ENCODE measurements around the gene ITGA1.
"Not testable (repeated sequence)": the region's sequence is repeated elsewhere in the genome, so short reads cannot be mapped to it uniquely, and the experiment has no call there.

ITGA1 gene

GRCh38 chr5:52787600-52788504 is at the start of gene ITGA1, which contains the start of gene PELO:
ITGA1 (plus strand) TSS chr5:52787916; CDS start chr5:52788354, 438 bp downstream.
PELO (plus strand) TSS chr5:52787916; CDS start chr5:52800395, 12,479 bp downstream.
- Histone ChIP-seq H3K9me3 (replicated peaks in 1 of 11) (0 out of 22 replicates have a peak, but pooled peaks cover 0 to 5% (median 0%) of the 10 kb centered on the region in 11 experiments), H3K9ac (peak within 1 kb of the TSS in 6 of 11 experiments; percentile 28 to 65 (median 44); a peak in 8 of 22 replicates)

GRCh38 chr5:52738095-52738506 is 49.6 kb upstream of the ITGA1 start:
- Histone ChIP-seq H3K9me3 (replicated peaks in 1 of 11) (0 out of 22 replicates have a peak, but pooled peaks cover 0 to 3% (median 0%) of the 10 kb centered on the region in 11 experiments), H3K4me2 (peak overlapping the region in 3 of 11 experiments; percentile 1 to 25 (median 9); a peak in 2 of 22 replicates), H3K27me3 (no peaks in the 10 kb centered on the region), H4K20me1 (no peaks in the 10 kb centered on the region), H3K27ac (no peak overlapping the region), H3K4me1 (peaks cover 4 to 28% (median 12%) of the 10 kb centered on the region in 10 experiments; a peak in 14 of 20 replicates), H3K36me3 (no peaks in the 10 kb centered on the region), H3K9ac (no peak overlapping the region), H3K4me3 (no peak overlapping the region)
- TF ChIP-seq Cebpa-rat (IDR thresholded peaks at IDR 0.05) = no peak

More at GRCh38 chr5:52787600-52788504, at the start of gene ITGA1, which contains the start of gene PELO:
- no peak for TF ChIP-seq Cebpa-rat (IDR thresholded peaks at IDR 0.05)
- peaks cover 0 to 48% (median 19%) of the 10 kb centered on the region in 10 experiments; a peak in 15 of 20 replicates for H3K4me1 ChIP-seq
- no peaks in the 10 kb centered on the region for H4K20me1 ChIP-seq
- H3K4me3 ChIP-seq = peak within 1 kb of the TSS; percentile 45 to 70 (median 57)
- H3K27me3 ChIP-seq = peaks cover 34 to 47% (median 42%) of the 10 kb centered on the region in 11 experiments
- no peaks in the 10 kb centered on the region for H3K36me3 ChIP-seq
- peak within 1 kb of the TSS; percentile 71 to 97 (median 84) for H3K4me2 ChIP-seq
- H3K27ac ChIP-seq = no peak within 1 kb of the TSS

- Histone ChIP-seq H3K36me3 (no peaks in the 10 kb centered on the region), H3K4me1 (peaks cover 10 to 46% (median 25%) of the 10 kb centered on the region in 10 experiments; a peak in 17 of 20 replicates), H3K4me3 (no peak overlapping the region), H3K27ac (no peak overlapping the region), H4K20me1 (no peaks in the 10 kb centered on the region), H3K27me3 (no peaks in the 10 kb centered on the region), H3K9ac (no peak overlapping the region), H3K9me3 (replicated peaks in 1 of 11) (0 out of 22 replicates have a peak, but pooled peaks cover 0 to 3% (median 0%) of the 10 kb centered on the region in 11 experiments), H3K4me2 (peak overlapping the region; percentile 6 to 67 (median 35); a peak in 18 of 22 replicates)
- TF ChIP-seq Cebpa-rat (IDR thresholded peaks at IDR 0.05) = no peak
These were observed 47.7 kb upstream of the ITGA1 start for GRCh38 chr5:52740007-52740406.

GRCh38 chr5:52743012-52743411 is 44.7 kb upstream of the ITGA1 start:
- Histone ChIP-seq H3K36me3 (no peaks in the 10 kb centered on the region), H3K4me2 (peak overlapping the region in 7 of 11 experiments; percentile 34 to 65 (median 48); a peak in 9 of 22 replicates), H3K4me1 (peaks cover 10 to 44% (median 25%) of the 10 kb centered on the region in 10 experiments; a peak in 17 of 20 replicates), H3K9me3 (replicated peaks in 1 of 11) (no peaks in the 10 kb centered on the region), H3K27me3 (peaks cover 0 to 6% (median 0%) of the 10 kb centered on the region in 11 experiments; a peak in 1 of 22 replicates), H4K20me1 (no peaks in the 10 kb centered on the region), H3K9ac (no peak overlapping the region), H3K27ac (no peak overlapping the region), H3K4me3 (no peak overlapping the region)
- TF ChIP-seq Cebpa-rat (IDR thresholded peaks at IDR 0.05) = no peak

GRCh38 chr5:52743529-52743928 is 44.2 kb upstream of the ITGA1 start:
- H3K4me1 ChIP-seq = peaks cover 10 to 39% (median 24%) of the 10 kb centered on the region in 10 experiments; a peak in 17 of 20 replicates
- no peak overlapping the region for H3K4me3 ChIP-seq
- TF ChIP-seq Cebpa-rat (IDR thresholded peaks at IDR 0.05) = no peak
- no peak overlapping the region for H3K9ac ChIP-seq
- H3K9me3 ChIP-seq (replicated peaks in 1 of 11) = no peaks in the 10 kb centered on the region
- peak overlapping the region in 10 of 11 experiments; percentile 6 to 65 (median 40); a peak in 16 of 22 replicates for H3K4me2 ChIP-seq
- H4K20me1 ChIP-seq = no peaks in the 10 kb centered on the region
- no peak overlapping the region for H3K27ac ChIP-seq
- H3K27me3 ChIP-seq = peaks cover 0 to 6% (median 0%) of the 10 kb centered on the region in 11 experiments; a peak in 1 of 22 replicates
- H3K36me3 ChIP-seq = no peaks in the 10 kb centered on the region

- no peaks in the 10 kb centered on the region for H3K9me3 ChIP-seq (replicated peaks in 1 of 11)
- no peaks in the 10 kb centered on the region for H4K20me1 ChIP-seq
- peak overlapping the region in 10 of 11 experiments; percentile 6 to 65 (median 40); a peak in 16 of 22 replicates for H3K4me2 ChIP-seq
- H3K4me1 ChIP-seq = peaks cover 10 to 36% (median 24%) of the 10 kb centered on the region in 10 experiments; a peak in 17 of 20 replicates
- no peak overlapping the region for H3K4me3 ChIP-seq
- no peak overlapping the region for H3K9ac ChIP-seq
- no peaks in the 10 kb centered on the region for H3K36me3 ChIP-seq
- H3K27ac ChIP-seq = no peak overlapping the region
- peaks cover 0 to 6% (median 0%) of the 10 kb centered on the region in 11 experiments; a peak in 1 of 22 replicates for H3K27me3 ChIP-seq
- TF ChIP-seq Cebpa-rat (IDR thresholded peaks at IDR 0.05) = no peak
These were observed 43.7 kb upstream of the ITGA1 start for GRCh38 chr5:52743970-52744369.

- H4K20me1 ChIP-seq; H3K36me3 ChIP-seq; H3K4me3 ChIP-seq; H3K27ac ChIP-seq; H3K27me3 ChIP-seq; H3K9ac ChIP-seq; H3K9me3 ChIP-seq (replicated peaks in 1 of 11): not testable (repeated sequence)
- H3K4me2 ChIP-seq = peak overlapping the region in 3 of 11 experiments; percentile 8 to 59 (median 34); a peak in 5 of 22 replicates
- H3K4me1 ChIP-seq = peaks cover 8 to 33% (median 21%) of the 10 kb centered on the region in 10 experiments; a peak in 17 of 20 replicates
These were observed 42.8 kb upstream of the ITGA1 start for GRCh38 chr5:52744867-52745458.

GRCh38 chr5:52746539-52746938 is 41.2 kb upstream of the ITGA1 start:
- Histone ChIP-seq H3K36me3 (no peaks in the 10 kb centered on the region), H3K4me3 (no peak overlapping the region), H3K27me3 (peaks cover 0 to 6% (median 0%) of the 10 kb centered on the region in 11 experiments; a peak in 1 of 22 replicates), H3K4me2 (no peak overlapping the region), H3K9me3 (replicated peaks in 1 of 11) (no peaks in the 10 kb centered on the region), H4K20me1 (no peaks in the 10 kb centered on the region), H3K4me1 (peaks cover 6 to 25% (median 15%) of the 10 kb centered on the region in 10 experiments; a peak in 17 of 20 replicates), H3K9ac (no peak overlapping the region), H3K27ac (no peak overlapping the region)
- no peak for TF ChIP-seq Cebpa-rat (IDR thresholded peaks at IDR 0.05)
